CD4-positive, alpha-beta T cell (primary cell): Measurements from ENCODE around the gene FOXG1. TPM values are rescaled to one million over a fixed set of nuclear protein-coding genes. Genes with fewer than 3 reads are reported as not detected.

Source experiments
- ATAC-seq: fragments of 200-7000 bp; cut with Tn5 transposase; one replicate; pipeline ENCODE4 v1.10.0; 2022; ENCODE audit warnings: mild to moderate bottlenecking; ENCODE audit not compliant: poor library complexity
- CTCF ChIA-PET: fragments of 350-600 bp; sonication (Branson Sonifier 250); formaldehyde crosslinking; loops from one replicate; lab custom pipeline; 2021; ENCODE audit warnings: antibody characterized with exemption, inconsistent platforms; lab: Charles Lee
- POLR2A ChIA-PET: fragments of 350-600 bp; sonication (Branson Sonifier 250); formaldehyde crosslinking; loops from one replicate; lab custom pipeline; 2021; ENCODE audit warnings: antibody characterized with exemption, inconsistent platforms; lab: Charles Lee
- DNase-seq, 14 experiments: peaks; one replicate each; pipeline ENCODE4 v3.0.0-alpha.2; 2013 to 2020; ENCODE audit warnings: mixed read lengths in 2 of 14
- H3K27ac ChIP-seq, 2 donors: one replicate each; pipeline versions ENCODE4 v1.5.1 to v1.7.0; 2013; ENCODE audit warnings: low read length in 2 of 2, low read depth in 1 of 2, mild to moderate bottlenecking in 1 of 2
- H3K27me3 ChIP-seq, 2 experiments: 1 replicate in 1 of 2; 2 replicates in 1 of 2; pipeline versions ENCODE4 v1.6.1 to v1.7.0; 2013; ENCODE audit warnings: low read length in 2 of 2, control low read depth in 1 of 2, mild to moderate bottlenecking in 1 of 2, moderate library complexity in 1 of 2; ENCODE audit not compliant: insufficient read depth in 2 of 2, control insufficient read depth in 1 of 2
- H3K36me3 ChIP-seq: one replicate; pipeline ENCODE4 v1.6.1; 2013; ENCODE audit warnings: low read length, control low read depth; ENCODE audit not compliant: insufficient read depth
- H3K4me1 ChIP-seq: one replicate; pipeline ENCODE4 v1.6.1; 2013; ENCODE audit warnings: low read length, control low read depth; ENCODE audit not compliant: insufficient read depth
- H3K4me3 ChIP-seq: one replicate; pipeline ENCODE4 v1.5.1; 2013; ENCODE audit warnings: mild to moderate bottlenecking, low read length, moderate library complexity
- H3K9me3 ChIP-seq, 2 experiments: 1 replicate in 1 of 2; 2 replicates in 1 of 2; pipeline versions ENCODE4 v1.6.1 to v1.7.0; 2013; ENCODE audit warnings: low read length in 2 of 2, mild to moderate bottlenecking in 2 of 2, control low read depth in 1 of 2, moderate library complexity in 1 of 2; ENCODE audit not compliant: control insufficient read depth in 1 of 2, insufficient read depth in 1 of 2
- H3K27ac Mint-ChIP-seq: one replicate; pipeline ENCODE4 v1.8.0; 2020; ENCODE audit warnings: mixed read lengths
- H3K27me3 Mint-ChIP-seq: one replicate; pipeline ENCODE4 v1.8.0; 2021; ENCODE audit warnings: mixed read lengths
- H3K36me3 Mint-ChIP-seq: one replicate; pipeline ENCODE4 v1.8.0; 2021; ENCODE audit warnings: low read depth, mixed read lengths
- H3K4me1 Mint-ChIP-seq: one replicate; pipeline ENCODE4 v1.8.0; 2021; ENCODE audit warnings: low read depth, mixed read lengths
- H3K4me3 Mint-ChIP-seq: one replicate; pipeline ENCODE4 v1.8.0; 2020; ENCODE audit warnings: mild to moderate bottlenecking, mixed read lengths
- H3K9me3 Mint-ChIP-seq: one replicate; pipeline ENCODE4 v1.8.0; 2020; ENCODE audit warnings: mixed read lengths
- intact Hi-C, 2 experiments: fragments of 100-400 bp; cut with DNase I in 1 of 2; cut with micrococcal nuclease in 1 of 2; formaldehyde crosslinking; loops; one replicate each; pipeline versions ENCODE4 v1.15.1 to v1.9.0; 2023 to 2025; cut with DNase I, micrococcal nuclease
- total RNA-seq, 174 experiments: library from RNA in 2 of 174; stranded (reverse) in 2 of 174; gene quantifications; one replicate each; pipeline ENCODE4 v1.2.3 and lab custom pipeline; 2021 to 2026
- TF ChIP-seq, protein P1 (sequence below): fragments of 200-600 bp; IDR thresholded peaks from one replicate; pipeline ENCODE4 v1.8.0; 2022; ENCODE audit warnings: antibody characterized with exemption, mild to moderate bottlenecking

The FOXG1 gene
- total RNA-seq, 2 experiments from 2014 or later: not detected

GRCh38 chr14:28784096-28785048, 17.8 kb downstream of the FOXG1 start:
- H3K9me3 Mint-ChIP-seq: peaks cover 8% of the 10 kb centered on the region
- peaks cover 5 to 19% of the 10 kb centered on the region in 2 experiments for H3K9me3 ChIP-seq
- no peaks in the 10 kb centered on the region for H3K4me1 ChIP-seq
- no peak overlapping the region for H3K4me3 ChIP-seq
- DNase-seq (no peak), ATAC-seq (no peak)
- H3K27ac Mint-ChIP-seq: no peak overlapping the region
- H3K36me3 Mint-ChIP-seq: no peaks in the 10 kb centered on the region
- ChIA-PET POLR2A (no interaction called here), CTCF (no interaction called here)
- peaks cover 68% of the 10 kb centered on the region for H3K27me3 Mint-ChIP-seq
- intact Hi-C loops: no loop called here
- peaks cover 8% of the 10 kb centered on the region for H3K4me1 Mint-ChIP-seq
- H3K4me3 Mint-ChIP-seq: no peak overlapping the region
- H3K27ac ChIP-seq: no peak overlapping the region
- TF ChIP-seq, protein P1, sequence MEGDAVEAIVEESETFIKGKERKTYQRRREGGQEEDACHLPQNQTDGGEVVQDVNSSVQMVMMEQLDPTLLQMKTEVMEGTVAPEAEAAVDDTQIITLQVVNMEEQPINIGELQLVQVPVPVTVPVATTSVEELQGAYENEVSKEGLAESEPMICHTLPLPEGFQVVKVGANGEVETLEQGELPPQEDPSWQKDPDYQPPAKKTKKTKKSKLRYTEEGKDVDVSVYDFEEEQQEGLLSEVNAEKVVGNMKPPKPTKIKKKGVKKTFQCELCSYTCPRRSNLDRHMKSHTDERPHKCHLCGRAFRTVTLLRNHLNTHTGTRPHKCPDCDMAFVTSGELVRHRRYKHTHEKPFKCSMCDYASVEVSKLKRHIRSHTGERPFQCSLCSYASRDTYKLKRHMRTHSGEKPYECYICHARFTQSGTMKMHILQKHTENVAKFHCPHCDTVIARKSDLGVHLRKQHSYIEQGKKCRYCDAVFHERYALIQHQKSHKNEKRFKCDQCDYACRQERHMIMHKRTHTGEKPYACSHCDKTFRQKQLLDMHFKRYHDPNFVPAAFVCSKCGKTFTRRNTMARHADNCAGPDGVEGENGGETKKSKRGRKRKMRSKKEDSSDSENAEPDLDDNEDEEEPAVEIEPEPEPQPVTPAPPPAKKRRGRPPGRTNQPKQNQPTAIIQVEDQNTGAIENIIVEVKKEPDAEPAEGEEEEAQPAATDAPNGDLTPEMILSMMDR: no peak
- H3K27me3 ChIP-seq: peaks cover 7 to 17% of the 10 kb centered on the region in 2 experiments
- H3K36me3 ChIP-seq: no peaks in the 10 kb centered on the region

GRCh38 chr14:28785096-28785952, 18.7 kb downstream of the FOXG1 start:
- TF ChIP-seq, protein P1: no peak
- H3K27me3 Mint-ChIP-seq: peaks cover 59% of the 10 kb centered on the region
- H3K9me3 Mint-ChIP-seq: peaks cover 7% of the 10 kb centered on the region
- ChIA-PET CTCF (no interaction called here), POLR2A (no interaction called here)
- no peak overlapping the region for H3K27ac Mint-ChIP-seq
- no peak overlapping the region for H3K4me3 ChIP-seq
- H3K36me3 Mint-ChIP-seq: no peaks in the 10 kb centered on the region
- H3K4me1 Mint-ChIP-seq: peaks cover 8% of the 10 kb centered on the region
- H3K4me1 ChIP-seq: no peaks in the 10 kb centered on the region
- H3K36me3 ChIP-seq: no peaks in the 10 kb centered on the region
- no peak for ATAC-seq
- H3K27me3 ChIP-seq: peaks cover 7 to 17% of the 10 kb centered on the region in 2 experiments
- intact Hi-C loops: no loop called here
- H3K9me3 ChIP-seq: peaks cover 5 to 19% of the 10 kb centered on the region in 2 experiments
- DNase-seq: no peak
- no peak overlapping the region for H3K4me3 Mint-ChIP-seq
- no peak overlapping the region for H3K27ac ChIP-seq

DNA sequence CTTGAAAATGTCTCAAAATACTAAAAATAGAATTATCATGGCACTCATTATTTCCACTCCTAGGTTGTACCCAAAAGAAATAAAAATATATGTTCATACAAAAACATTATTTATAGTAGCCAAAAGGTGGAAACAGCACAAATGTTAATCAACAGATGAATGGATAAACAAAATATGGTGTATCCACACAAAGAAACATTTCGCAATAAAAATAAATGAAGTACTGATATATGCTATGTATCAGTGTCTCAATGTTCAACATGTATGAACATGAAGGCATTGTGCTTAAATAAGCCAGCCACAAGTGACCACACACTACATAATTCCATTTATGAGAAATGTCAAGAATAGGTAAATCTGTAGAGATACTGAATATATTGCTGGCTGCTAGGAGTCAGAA, 40.9 kb downstream of the FOXG1 start:
- H3K36me3 Mint-ChIP-seq: no peaks in the 10 kb centered on the region
- peaks cover 12% of the 10 kb centered on the region for H3K9me3 Mint-ChIP-seq
- no peaks in the 10 kb centered on the region for H3K4me1 Mint-ChIP-seq
- POLR2A ChIA-PET: no interaction called here
- Histone ChIP-seq H3K4me1 (no peaks in the 10 kb centered on the region), H3K27ac (no peak overlapping the region), H3K36me3 (no peaks in the 10 kb centered on the region), H3K9me3 (peaks cover 0 to 4% of the 10 kb centered on the region in 2 experiments), H3K4me3 (no peak overlapping the region), H3K27me3 (no peaks in the 10 kb centered on the region)
- DNase-seq: no peak
- H3K27ac Mint-ChIP-seq: no peak overlapping the region
- TF ChIP-seq, protein P1: no peak
- no peaks in the 10 kb centered on the region for H3K27me3 Mint-ChIP-seq
- no peak overlapping the region for H3K4me3 Mint-ChIP-seq
- no peak for ATAC-seq
- intact Hi-C loops: no loop called here
- CTCF ChIA-PET: no interaction called here
